B cell (primary cell): Measurements from ENCODE around the gene ORC5. TPM values are rescaled to one million over a fixed set of nuclear protein-coding genes. Genes with fewer than 3 reads are reported as not detected.

Experiments
- ATAC-seq: fragments of 200-7000 bp; cut with Tn5 transposase; one replicate; pipeline ENCODE4 v1.10.0; 2021; ENCODE audit warnings: low read depth, mild to moderate bottlenecking, moderate number of reproducible peaks, moderate library complexity
- CTCF ChIA-PET: fragments of 350-600 bp; sonication (Branson Sonifier 250); formaldehyde crosslinking; loops from one replicate; lab custom pipeline; 2021; ENCODE audit warnings: antibody characterized with exemption, inconsistent platforms; lab: Charles Lee
- POLR2A ChIA-PET: fragments of 350-600 bp; sonication (Branson Sonifier 250); formaldehyde crosslinking; loops from one replicate; lab custom pipeline; 2021; ENCODE audit warnings: antibody characterized with exemption; lab: Charles Lee
- DNase-seq: peaks from one replicate; pipeline ENCODE4 v3.0.0; 2013
- H2AFZ ChIP-seq: 2 replicates; pipeline ENCODE4 v1.6.1; 2012; ENCODE audit warnings: mild to moderate bottlenecking, low read depth, low read length; ENCODE audit not compliant: insufficient read depth, poor library complexity, severe bottlenecking
- H3K27ac ChIP-seq, 2 donors: 1 replicate in 1 of 2; 2 replicates in 1 of 2; pipeline ENCODE4 v1.5.1; 2012 to 2013; ENCODE audit warnings: low read length in 2 of 2, mild to moderate bottlenecking in 2 of 2, moderate library complexity in 1 of 2
- H3K27me3 ChIP-seq, 4 experiments: fragments of 200-600 bp in 1 of 4; sonication (generic) in 1 of 4; replicated peaks in 1 of 4; 1 replicate in 2 of 4; 2 replicates in 2 of 4; pipeline versions ENCODE4 v1.6.1 to v1.7.0; 2013 to 2016; ENCODE audit warnings: low read length in 3 of 4, mild to moderate bottlenecking in 2 of 4, mixed read lengths in 1 of 4, moderate library complexity in 1 of 4; ENCODE audit not compliant: insufficient read depth in 4 of 4, control insufficient read depth in 3 of 4; ENCODE audit errors: control extremely low read depth in 1 of 4
- H3K36me3 ChIP-seq, 2 experiments: replicated peaks in 1 of 2; 1 replicate in 1 of 2; 2 replicates in 1 of 2; pipeline versions ENCODE4 v1.6.1 to v1.7.1; 2013; ENCODE audit warnings: low read length in 1 of 2; ENCODE audit not compliant: insufficient read depth in 2 of 2, control insufficient read depth in 1 of 2; ENCODE audit errors: control extremely low read depth in 1 of 2, extremely low read depth in 1 of 2
- H3K4me1 ChIP-seq, 2 donors: fragments of 200-600 bp in 1 of 2; sonication (generic) in 1 of 2; 1 replicate in 1 of 2; 2 replicates in 1 of 2; pipeline versions ENCODE4 v1.5.1 to v1.6.1; 2013 to 2017; ENCODE audit warnings: low read length in 2 of 2; ENCODE audit not compliant: control insufficient read depth in 2 of 2, insufficient read depth in 2 of 2
- H3K4me2 ChIP-seq: replicated peaks from 2 replicates; pipeline ENCODE3; 2012; ENCODE audit warnings: mild to moderate bottlenecking, low read depth, low read length; ENCODE audit not compliant: poor library complexity, severe bottlenecking
- H3K4me3 ChIP-seq, 5 experiments: fragments of 200-600 bp in 1 of 5; sonication (generic) in 1 of 5; 1 replicate in 3 of 5; 2 replicates in 2 of 5; pipeline versions ENCODE4 v1.5.1 to v1.7.0; 2011 to 2016; ENCODE audit warnings: low read length in 4 of 5, mild to moderate bottlenecking in 4 of 5, low read depth in 2 of 5, control low read depth in 1 of 5, moderate library complexity in 1 of 5; ENCODE audit not compliant: insufficient read depth in 1 of 5; ENCODE audit errors: control extremely low read depth in 1 of 5, extremely low read depth in 1 of 5
- H3K79me2 ChIP-seq: fragments of 200-600 bp; sonication (generic); one replicate; pipeline ENCODE4 v1.6.0; 2016; ENCODE audit warnings: low read length; ENCODE audit not compliant: control insufficient read depth, insufficient read depth
- H3K9ac ChIP-seq: fragments of 200-600 bp; sonication (generic); 2 replicates; pipeline ENCODE4 v1.6.1; 2017; ENCODE audit warnings: mild to moderate bottlenecking, low read length, moderate library complexity
- H3K9me3 ChIP-seq, 3 donors: one replicate each; pipeline versions ENCODE4 v1.6.1 to v1.7.1; 2013; ENCODE audit warnings: low read length in 2 of 3; ENCODE audit not compliant: control insufficient read depth in 2 of 3, insufficient read depth in 1 of 3; ENCODE audit errors: control extremely low read depth in 1 of 3
- H4K20me1 ChIP-seq: 2 replicates; pipeline ENCODE4 v1.6.0; 2012; ENCODE audit warnings: mild to moderate bottlenecking, low read length; ENCODE audit not compliant: insufficient read depth, control insufficient read depth, poor library complexity, severe bottlenecking
- H3K27ac Mint-ChIP-seq: one replicate; pipeline ENCODE4 v1.8.0; 2021; ENCODE audit warnings: mixed read lengths
- H3K27me3 Mint-ChIP-seq: one replicate; pipeline ENCODE4 v1.8.0; 2021; ENCODE audit warnings: mixed read lengths
- H3K4me1 Mint-ChIP-seq: one replicate; pipeline ENCODE4 v1.8.0; 2021; ENCODE audit warnings: mixed read lengths
- H3K4me3 Mint-ChIP-seq: one replicate; pipeline ENCODE4 v1.8.0; 2021; ENCODE audit warnings: mixed read lengths
- H3K9me3 Mint-ChIP-seq: one replicate; pipeline ENCODE4 v1.8.0; 2022; ENCODE audit warnings: mixed read lengths; ENCODE audit not compliant: insufficient read depth
- EZH2 ChIP-seq: IDR thresholded peaks from 2 replicates; pipeline ENCODE4 v1.6.1; 2012; ENCODE audit warnings: borderline replicate concordance, low read depth, mild to moderate bottlenecking, moderate library complexity, low read length; ENCODE audit not compliant: insufficient read depth, poor library complexity, severe bottlenecking
- WGBS: methylation state at CpG from one replicate; pipeline ENCODE4 v1.1.5; 2013; ENCODE audit warnings: missing lambda C conversion rate; ENCODE audit not compliant: insufficient coverage; 5-methylcytosine and 5-hydroxymethylcytosine counted together
- intact Hi-C: fragments of 100-400 bp; cut with micrococcal nuclease; formaldehyde crosslinking; loops from one replicate; pipeline ENCODE4 v1.10.0; 2022
- polyA plus RNA-seq: library from polyadenylated mRNA; depleted of rRNA; stranded (reverse); fragments of >200 nt; gene quantifications from 2 replicates; pipeline ENCODE4 v1.2.3, GENCODE V29; 2012
- total RNA-seq, 2 donors: library from RNA; stranded (reverse); fragments of 120-200 nt in 1 of 2; gene quantifications; 1 replicate in 1 of 2; 2 replicates in 1 of 2; pipeline versions ENCODE4 v1.2.3 to v1.2.4, GENCODE V29; 2013 to 2022
- TF ChIP-seq, protein P1 (sequence below): fragments of 200-600 bp; IDR thresholded peaks from one replicate; pipeline ENCODE4 v1.8.0; 2022; ENCODE audit warnings: antibody characterized with exemption, mild to moderate bottlenecking

The ORC5 gene
- total and polyA plus RNA-seq, 2 donors (not counting 1 experiment from before 2014, with no cell fraction given), result 6.8 to 20.2 TPM

DNA sequence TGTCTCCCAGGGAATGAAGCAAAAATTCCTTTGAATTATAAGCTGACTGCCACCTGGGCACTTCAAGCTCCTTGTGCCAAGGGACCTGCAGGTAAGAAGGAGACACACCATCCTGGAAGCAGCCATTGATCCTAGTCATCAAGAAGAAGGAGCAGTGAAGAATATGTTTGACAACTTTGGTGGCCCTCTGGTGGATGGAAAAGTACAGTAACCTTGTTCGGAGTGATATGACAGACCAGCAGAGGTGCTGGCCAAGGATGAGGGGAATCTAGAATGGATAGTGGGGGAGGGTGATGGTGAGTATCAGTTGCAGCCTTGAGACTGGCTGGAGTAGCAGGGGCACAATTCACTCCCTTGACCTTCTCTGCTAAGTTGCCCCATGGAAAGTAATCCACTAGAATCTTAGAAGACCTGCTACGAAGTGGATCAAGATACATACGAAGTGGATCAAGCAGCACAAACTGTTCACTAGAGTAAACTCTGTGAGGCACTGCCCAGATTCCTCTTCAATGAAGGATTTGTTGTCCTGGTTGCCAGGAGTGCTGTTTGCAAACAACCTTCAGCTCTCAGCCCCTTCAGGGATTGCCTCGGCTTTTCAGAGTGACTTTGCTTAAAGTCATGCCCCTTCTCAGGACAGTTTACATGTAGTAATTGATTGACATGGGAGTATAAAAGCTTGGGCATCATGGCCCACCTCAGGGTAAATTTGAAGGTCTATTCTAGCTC, 44.8 kb upstream of the ORC5 start:
- no peaks in the 10 kb centered on the region for H3K9me3 ChIP-seq
- WGBS, result 75% methylated on average over 2 of the region's 4 CpGs
- ATAC-seq (no peak), DNase-seq (no peak)
- no peak overlapping the region for H3K4me3 ChIP-seq
- ChIA-PET POLR2A (no interaction called here), CTCF (no interaction called here)
- H4K20me1 ChIP-seq, result no peaks in the 10 kb centered on the region
- TF ChIP-seq EZH2, result no peak
- TF ChIP-seq, protein P1, sequence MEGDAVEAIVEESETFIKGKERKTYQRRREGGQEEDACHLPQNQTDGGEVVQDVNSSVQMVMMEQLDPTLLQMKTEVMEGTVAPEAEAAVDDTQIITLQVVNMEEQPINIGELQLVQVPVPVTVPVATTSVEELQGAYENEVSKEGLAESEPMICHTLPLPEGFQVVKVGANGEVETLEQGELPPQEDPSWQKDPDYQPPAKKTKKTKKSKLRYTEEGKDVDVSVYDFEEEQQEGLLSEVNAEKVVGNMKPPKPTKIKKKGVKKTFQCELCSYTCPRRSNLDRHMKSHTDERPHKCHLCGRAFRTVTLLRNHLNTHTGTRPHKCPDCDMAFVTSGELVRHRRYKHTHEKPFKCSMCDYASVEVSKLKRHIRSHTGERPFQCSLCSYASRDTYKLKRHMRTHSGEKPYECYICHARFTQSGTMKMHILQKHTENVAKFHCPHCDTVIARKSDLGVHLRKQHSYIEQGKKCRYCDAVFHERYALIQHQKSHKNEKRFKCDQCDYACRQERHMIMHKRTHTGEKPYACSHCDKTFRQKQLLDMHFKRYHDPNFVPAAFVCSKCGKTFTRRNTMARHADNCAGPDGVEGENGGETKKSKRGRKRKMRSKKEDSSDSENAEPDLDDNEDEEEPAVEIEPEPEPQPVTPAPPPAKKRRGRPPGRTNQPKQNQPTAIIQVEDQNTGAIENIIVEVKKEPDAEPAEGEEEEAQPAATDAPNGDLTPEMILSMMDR, result no peak
- no peaks in the 10 kb centered on the region for H3K79me2 ChIP-seq
- H3K27me3 ChIP-seq, result peaks cover 0 to 4% (median 0%) of the 10 kb centered on the region in 4 experiments
- H3K4me2 ChIP-seq, result no peak overlapping the region
- no peak overlapping the region for H3K27ac Mint-ChIP-seq
- peaks cover 20% of the 10 kb centered on the region for H3K27me3 Mint-ChIP-seq
- H3K9ac ChIP-seq, result no peak overlapping the region
- H3K4me1 ChIP-seq, result no peaks in the 10 kb centered on the region
- H3K9me3 Mint-ChIP-seq, result no peaks in the 10 kb centered on the region
- intact Hi-C loops, result no loop called here
- no peaks in the 10 kb centered on the region for H3K36me3 ChIP-seq
- no peak overlapping the region for H3K4me3 Mint-ChIP-seq
- no peak overlapping the region for H2AFZ ChIP-seq
- H3K4me1 Mint-ChIP-seq, result no peaks in the 10 kb centered on the region
- no peak overlapping the region for H3K27ac ChIP-seq

DNA sequence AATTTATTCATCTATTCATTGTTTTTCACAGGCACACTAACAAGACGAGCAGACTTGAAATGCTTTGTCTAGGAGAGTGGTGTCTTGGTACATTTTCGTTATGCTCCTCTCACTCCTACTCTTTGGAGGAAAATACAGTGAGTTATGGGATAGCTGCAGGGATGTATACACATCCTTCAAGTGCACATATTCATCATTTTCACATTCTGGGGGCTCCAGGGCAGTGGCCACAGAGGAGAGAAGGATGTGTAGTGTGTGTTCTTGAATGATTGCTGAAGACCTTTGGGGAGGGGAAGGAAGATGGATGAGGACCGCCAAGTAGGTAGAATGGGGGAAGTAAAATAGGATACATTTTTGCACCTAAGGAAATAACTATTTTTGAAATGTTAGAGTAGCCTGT, 34.8 kb upstream of the ORC5 start:
- Histone ChIP-seq H3K9ac (no peak overlapping the region), H3K36me3 (no peaks in the 10 kb centered on the region), H3K4me3 (no peak overlapping the region), H2AFZ (no peak overlapping the region), H3K27me3 (peaks cover 0 to 4% (median 0%) of the 10 kb centered on the region in 4 experiments), H4K20me1 (no peaks in the 10 kb centered on the region), H3K4me1 (no peaks in the 10 kb centered on the region), H3K79me2 (no peaks in the 10 kb centered on the region), H3K9me3 (no peaks in the 10 kb centered on the region), H3K4me2 (no peak overlapping the region), H3K27ac (no peak overlapping the region)
- intact Hi-C loops, result no loop called here
- ChIA-PET CTCF (interaction anchor here (1.8 kb wide), 1 partner anchor 10 kb away, joined by 7 read pairs; no protein-coding TSS in a partner anchor), POLR2A (no interaction called here)
- 78% methylated on average over 1 of the region's 3 CpGs for WGBS
- DNase-seq (no peak), ATAC-seq (no peak)
- H3K9me3 Mint-ChIP-seq, result no peaks in the 10 kb centered on the region
- H3K4me3 Mint-ChIP-seq, result no peak overlapping the region
- H3K27me3 Mint-ChIP-seq, result peaks cover 33% of the 10 kb centered on the region
- H3K4me1 Mint-ChIP-seq, result no peaks in the 10 kb centered on the region
- TF ChIP-seq, protein P1, result no peak
- TF ChIP-seq EZH2, result no peak
- no peak overlapping the region for H3K27ac Mint-ChIP-seq
